CD4-positive, alpha-beta T cell treated with Interferon alpha-2 for 1 hour (primary cell): ENCODE results near the gene SDSL.

Source experiments
- DNase-seq, 2 donors: peaks; one replicate each; pipeline ENCODE4 v3.0.0-alpha.2; 2020 to 2022

Gene SDSL

DNA sequence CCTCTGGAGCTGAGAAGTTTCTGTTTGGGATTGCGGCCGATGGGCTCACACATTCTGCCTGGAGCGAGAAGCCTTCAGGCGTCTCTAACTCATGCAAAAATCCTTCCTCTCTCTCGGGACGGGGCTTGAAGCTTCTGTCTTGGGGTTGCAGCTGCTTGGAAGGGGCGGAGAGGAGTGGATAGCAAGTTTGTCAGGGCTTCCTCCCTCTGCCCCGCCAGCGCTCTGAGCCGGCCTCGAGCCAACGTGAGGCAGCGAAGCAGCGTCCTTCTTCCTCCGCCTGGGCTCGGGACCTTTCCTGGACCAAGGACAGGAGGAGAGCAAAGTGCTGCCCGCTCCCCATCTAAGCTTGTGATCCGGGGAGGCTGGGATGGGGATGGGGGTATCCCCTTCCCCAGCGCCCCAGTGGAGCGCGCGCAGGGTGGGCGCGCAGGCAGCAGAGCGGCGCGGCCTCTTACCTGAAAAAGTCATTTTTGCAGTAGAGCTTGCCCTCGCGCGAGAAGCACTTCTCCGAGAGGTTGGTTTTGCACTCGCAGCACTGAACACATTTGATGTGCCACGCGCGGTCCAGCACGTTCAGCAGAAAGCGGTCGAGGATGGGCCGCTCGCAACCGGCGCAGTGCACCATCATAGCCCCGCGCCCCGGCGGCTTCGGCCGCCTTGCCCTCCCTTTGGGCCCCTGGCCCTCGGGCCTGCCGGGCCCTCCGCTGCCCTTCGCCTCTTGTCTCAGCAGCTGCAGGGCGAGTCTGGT, 48.9 kb downstream of the SDSL start:
- DNase-seq: no peak

DNA sequence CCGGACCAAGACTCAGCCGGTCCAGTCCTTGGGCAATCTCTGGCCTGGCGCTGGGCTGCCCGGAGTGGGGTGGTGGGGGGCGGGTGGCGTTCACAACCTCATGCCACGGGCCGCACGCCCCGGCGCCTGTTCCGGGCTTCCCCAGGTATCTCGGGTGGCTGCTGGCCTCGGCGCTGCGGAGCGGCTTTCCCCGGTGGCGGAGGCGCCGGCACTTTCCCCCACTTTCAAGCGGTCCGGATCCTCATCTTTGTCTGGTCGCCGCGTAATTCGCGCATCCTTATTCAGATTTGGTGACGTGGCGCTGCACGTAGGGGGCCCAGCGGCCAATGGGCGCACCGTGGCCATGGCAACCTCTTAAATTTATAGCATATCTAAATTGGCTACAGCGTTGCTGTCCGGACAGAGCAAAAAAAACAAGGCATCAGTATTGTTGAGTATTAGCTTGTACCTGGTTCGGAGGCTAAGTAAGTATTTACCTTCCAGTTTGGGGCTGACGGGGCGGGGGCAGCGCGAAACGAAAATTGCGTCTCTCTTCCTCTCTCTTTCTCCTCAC, 49.5 kb downstream of the SDSL start, which contains the start of gene LHX5:
Gene LHX5 (minus strand): TSS at position 253 of the 553 bp plus-strand sequence. CDS start 373 bp downstream, outside the sequence.
- no peak for DNase-seq

DNA sequence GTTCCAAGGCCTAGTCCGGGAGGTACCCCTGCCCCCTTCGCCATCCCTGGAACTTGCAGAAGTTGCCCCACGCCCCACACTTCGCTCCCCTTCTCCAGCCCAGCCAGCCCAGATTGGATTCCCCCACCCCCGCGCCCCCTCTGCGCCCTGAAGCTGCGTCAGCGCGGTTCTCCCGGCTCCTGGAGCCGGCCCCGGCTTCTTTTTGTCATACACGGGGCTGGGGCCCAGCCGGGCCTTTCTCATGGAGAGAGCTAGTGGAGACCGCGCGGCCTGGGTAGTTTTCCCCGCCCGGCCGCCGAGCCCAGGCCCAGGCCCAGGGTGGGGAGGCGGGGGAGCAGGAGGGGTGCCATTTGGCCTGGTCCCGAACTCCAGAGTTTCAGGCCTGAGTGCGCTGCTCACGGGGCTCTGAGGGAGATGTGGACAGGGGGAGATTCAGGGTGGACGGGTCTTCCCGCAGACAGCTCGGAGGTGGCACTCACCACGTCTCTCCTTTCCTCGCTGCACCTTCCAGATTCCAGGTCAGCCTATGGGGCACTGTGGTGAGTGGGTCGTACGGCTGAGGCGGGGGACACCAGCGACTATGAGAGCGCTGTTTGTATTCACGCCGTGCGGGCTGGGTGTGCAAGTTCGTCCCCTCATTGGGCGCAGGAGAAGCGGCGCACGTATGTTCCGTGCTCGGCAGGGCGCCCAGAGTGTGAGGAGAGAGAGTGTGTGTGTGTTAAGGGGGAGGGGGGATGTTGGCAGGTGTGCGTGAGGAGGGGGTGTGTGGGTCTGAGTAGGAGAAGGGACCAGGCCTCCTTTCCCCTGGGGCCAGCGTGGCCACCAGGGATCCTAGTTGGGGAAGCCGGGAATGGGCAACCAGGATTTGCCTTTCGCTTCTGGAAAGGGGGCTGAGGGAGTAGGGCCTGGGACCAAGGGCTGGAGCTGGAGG, 50.3 kb downstream of the SDSL start:
- no peak for DNase-seq

DNA sequence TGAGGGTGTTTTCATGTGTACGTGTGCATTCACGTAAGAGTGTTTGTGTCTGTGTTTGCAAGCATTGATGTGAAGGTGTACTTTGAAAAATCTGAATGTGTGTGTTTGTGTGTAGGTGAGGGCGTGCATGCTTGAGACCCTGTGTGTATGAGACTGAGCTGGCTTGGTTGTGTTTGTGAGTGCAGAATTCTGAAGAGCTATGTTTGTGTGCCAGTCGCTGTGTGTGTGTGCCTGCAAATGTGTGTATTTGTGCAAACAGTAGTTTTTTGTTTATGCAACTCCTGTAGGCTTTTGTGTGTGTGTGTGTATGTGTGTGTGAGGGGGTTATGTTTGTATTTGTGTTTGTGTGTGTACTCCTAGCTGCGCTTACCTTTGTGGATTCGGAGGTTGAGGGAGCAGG, 51.2 kb downstream of the SDSL start:
- no peak for DNase-seq

DNA sequence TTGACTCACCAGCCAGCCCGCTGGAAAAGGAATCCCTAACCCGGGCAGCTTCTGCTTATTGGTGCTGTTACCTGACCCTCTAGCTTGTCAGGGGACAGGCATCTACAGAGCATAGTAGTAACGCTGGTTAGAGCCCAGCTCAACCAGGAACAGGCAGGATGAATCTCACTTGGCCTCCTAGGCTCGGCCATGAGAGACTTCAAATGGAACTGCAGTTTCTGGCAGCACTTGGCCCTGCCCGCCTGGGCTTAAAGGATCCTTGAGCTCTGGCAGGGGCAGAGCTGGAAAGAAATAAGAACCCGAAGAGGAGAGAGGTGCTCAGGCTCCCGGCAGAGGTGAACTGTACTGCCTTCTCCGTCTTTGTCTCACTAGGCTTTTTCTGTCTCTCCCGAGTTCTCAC, 51.8 kb downstream of the SDSL start:
- no peak for DNase-seq

DNA sequence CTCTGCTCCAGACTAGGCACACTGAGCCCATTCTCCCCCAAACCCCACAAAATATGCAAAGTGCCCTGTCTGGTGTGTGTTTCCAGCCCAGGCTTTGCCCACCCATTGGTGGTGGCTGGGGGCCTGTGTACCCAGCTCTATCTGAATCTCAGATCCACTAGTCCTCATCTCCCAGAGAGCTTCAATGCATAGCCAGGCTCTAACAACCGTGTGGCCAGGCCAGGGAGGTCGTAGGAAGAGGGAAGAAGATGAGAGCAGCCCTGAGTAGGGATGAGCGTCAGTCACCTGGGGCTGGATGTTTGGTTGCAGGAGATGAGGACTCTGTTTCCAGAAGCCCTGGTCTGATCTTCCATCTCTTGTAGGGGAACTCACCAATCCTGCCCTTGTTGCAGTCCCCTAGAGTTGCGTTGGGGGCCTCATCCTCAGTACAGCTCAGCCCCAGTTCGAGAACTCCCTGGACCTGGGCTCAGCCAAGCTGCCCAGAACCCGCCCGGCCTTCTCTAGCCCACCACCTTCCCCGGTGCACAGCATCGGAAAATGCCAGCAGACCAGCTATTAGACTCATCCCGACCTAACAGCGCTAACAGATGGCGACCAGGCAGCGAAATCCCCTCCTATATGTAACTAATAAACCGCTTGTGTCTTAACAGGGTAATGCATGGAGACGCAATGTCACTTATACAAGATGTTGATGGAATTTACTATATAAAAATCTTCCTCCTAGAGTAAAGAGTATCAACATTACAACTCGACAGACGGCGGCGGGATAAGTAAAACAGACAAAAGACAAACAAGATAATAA, 52.7 kb downstream of the SDSL start:
- DNase-seq: no peak

DNA sequence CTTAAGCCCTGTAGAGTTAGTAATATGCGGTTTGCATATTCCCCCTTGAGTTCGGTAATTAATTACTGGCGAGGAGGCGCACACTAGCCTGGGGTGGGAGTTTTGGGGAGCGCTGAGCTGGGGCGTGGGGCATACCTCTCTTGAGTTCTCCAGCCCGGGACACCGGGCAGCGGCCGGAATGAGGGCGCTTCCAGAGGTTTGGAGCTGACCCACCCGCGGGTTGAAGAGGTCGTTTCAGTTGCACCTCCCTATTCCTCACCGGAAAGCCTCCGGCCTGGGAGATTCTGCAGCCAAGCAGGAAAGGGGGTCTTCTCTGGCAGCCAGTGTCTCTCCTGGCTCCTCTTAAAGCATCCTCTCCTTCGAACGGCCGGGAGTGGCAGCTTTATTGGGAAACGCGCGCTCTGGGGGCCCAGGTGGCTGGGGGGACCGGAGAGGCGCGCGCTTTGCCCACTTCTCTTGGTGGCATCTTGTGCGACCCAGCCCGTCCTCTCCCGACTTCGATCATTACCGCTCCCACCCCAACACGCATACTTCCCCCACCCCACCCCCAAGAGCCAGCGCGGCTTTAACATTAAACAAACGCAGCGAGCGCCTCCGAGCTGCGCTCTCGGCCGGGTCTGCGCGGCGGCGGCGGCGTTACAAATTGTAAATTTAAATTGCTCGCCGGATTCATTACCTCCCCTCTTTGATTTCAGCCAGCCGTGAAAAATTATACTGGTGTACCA, 53.4 kb downstream of the SDSL start:
- DNase-seq: no peak

DNA sequence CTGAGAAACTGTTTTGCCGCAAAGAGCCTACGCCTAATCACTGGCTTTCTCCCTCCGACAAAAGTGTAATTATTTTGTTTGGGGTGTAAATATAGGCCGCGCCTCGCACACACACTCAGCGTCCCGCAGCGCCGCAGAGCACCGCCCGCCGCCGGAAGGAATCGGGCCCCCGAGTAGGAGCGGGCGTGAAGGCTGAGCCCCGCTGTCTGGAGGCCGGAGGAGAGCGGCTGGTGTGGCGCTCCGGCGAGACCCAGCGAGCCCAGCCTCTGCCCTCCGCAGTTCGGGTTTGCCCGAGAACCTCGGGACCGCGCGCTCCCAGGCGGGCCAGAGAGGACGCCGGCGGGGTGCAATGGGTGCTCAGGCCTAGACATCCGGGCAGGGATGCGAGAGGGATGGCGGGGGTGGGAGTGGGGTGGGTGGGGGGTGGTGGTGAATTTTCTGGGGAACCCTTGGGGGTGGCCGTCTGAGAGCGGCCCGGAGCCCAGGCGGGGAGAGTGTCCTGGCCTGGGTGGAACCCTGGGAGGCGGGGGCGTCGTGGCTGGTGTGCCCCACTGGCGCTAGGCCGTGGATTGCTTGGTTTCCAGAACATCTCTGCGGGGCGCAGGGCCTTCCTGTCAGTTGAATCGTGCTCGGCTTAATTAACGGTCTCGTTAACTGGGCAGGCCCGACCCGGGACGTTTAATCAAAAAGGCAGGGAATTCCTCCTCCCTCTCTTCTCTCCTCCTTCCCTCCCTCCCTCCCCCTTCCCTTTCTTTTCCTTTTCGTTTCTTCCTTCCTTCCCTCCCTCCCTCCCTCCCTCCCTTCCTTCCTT, 54.2 kb downstream of the SDSL start:
- DNase-seq: no peak

DNA sequence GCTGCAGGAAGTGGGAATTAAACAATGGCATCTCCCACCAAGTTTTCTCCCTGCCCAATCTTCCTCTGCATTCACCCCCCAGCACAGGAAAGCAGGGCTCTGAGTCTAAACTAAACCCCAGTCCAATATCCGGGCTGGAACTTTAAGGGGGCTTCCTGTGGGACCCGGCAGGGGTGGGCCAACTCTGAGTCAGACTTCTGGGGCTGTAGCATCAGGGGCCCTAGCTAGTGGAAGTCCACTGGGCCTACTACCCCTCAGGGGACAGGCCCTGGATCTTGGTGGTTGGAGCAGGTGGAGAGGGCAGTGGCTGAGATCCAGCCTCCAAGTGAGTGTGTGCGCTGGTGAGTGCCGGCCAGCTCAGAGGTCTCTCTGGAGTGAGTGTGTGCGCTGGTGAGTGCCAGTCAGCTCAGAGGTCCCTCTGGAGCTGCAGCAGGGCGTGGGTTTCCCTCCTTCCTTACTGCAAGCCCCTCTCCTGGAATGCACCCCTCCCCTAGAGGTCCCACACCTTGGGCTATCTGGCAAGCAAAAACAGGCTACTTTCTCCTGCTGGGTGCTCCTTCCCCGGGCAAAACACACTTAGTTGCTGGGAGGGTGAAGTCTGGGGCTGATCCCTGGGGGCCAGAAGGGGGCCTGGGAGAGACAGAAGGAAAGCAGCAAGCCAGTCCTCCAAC, 55.1 kb downstream of the SDSL start:
- DNase-seq: no peak

DNA sequence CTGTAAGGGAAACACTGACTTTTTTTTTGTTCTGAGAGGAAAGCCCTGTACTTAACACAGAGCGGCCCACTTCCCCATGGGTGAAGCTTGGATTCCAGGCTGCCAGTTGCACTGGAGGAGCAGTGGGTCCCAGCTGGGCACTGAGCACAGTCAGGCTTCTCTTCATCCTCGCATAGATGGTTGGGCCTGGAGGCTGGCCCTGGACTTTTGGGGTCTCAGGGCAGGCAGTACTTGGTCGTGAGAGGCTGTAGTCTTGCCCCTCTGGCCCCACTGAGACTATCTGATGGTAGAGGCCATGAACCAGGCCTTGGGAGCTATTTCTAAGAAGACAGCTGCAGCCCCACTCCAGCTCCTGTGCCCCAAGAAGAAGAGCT, 55.6 kb downstream of the SDSL start:
- no peak for DNase-seq

DNA sequence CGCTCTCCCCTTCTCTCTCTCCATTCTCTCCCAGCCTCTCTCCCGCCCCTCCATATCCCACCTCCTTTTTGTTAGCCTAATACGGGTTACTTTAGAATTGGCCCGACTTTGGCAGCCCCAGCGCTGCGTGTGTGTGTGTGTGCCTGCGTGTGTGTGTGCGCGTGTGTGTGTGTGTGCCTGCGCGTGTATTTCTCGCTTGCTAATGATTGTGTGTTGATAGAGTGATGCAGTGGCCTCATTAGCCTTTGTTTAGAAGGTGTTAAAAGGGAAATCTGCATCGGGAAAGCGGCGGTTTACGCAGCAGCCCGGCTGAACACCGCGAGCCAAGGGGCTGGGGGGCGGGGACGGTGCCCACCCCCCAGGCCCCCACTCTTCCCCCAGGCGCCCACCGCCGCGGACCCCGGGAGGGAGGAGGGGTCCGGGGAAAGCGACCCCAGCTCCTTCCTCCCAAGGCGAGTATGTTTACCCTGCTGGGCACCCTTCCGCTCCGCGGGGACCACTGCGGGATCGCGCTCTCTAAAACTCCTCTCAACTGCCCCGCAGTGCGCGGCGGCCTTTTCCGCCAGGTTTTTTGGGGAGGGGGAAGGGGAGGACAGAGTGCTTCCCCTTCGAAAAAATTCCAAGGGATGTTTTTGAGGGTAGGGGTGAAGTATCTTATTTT, 56.3 kb downstream of the SDSL start:
- no peak for DNase-seq

DNA sequence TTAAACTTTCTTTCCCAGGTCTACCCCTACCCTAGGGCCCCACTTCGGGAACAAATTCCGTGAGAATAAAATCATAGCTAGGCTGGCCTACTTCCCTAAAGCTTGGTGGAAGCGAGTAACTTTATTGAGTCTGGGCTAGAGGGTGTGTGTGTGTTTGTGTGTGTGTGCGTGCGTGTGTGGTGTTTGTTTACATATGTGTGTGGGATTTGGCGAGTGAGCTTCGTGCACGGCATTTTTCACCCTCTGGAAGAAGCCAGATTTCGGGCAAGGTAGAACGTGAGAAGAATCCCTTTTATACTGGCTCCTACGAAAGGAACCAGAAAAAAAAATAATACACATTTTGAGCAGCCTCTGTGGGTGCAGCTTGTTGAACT, 57.0 kb downstream of the SDSL start:
- no peak for DNase-seq

DNA sequence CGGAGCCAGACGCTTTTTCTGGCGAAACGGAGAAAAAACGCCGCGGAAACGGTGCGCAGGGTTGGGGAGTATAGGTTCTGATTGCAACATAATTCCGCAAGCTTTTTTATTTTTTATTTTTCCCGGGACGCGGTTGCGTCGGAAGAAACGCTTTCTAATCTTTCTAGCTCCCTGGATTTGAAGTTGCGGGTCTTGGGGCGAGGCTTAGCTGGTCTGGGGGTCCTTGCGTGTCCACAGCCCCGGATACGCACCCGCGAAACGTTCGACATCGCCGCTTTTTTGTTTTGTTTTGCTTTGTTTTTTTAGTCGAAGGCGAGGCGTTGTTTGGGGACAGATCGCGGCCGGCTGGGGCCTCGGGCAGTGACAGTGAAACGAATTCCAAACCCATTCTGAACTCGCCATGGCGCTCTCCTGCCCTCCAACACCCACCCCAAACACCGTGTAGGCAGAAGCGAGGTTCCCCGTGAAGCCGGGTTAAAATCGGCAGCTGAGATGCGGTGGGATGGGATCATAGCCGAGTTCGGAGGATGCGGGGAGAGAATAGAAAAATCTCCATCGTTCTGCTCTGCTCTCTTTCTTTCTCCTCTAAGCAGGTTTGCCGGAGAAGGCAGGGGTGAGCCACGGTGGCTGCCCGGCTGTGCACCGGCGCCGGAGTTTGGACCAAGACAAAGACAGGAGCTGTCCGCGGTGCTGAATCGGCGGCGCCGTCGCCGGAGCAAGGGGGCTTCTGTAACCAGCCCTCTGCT, 57.6 kb downstream of the SDSL start:
- peak in 1 of 2 donors; percentile 9 for DNase-seq

DNA sequence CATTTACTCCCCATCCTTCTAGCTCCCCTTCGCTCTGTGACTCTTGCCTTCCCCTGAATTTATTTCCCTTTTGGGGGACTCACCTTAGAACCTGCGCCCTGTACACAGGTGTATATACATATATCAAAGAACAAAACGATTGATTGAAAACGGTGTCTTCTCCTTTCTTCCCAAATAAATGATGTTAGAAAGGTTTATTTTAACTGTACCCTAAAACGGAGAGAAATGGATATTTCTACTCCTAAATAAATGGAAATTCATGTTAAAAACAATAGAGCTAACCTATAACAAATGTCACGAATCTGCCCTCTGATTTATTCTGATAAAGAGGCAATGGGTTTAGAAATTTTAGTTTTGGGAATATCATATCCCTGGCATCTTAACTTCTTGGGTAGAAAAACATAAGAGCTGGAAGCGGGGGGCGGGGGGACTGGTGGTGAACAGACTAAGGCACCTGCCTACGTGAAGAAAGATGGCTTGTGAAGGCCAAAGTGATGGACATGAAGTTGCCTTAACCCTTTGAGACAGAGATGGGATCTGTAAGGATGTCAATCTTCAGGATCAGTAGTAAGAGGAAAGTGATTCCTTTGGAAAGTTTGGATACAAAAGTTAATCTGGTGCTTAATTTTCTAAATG, 58.3 kb downstream of the SDSL start:
- no peak for DNase-seq

DNA sequence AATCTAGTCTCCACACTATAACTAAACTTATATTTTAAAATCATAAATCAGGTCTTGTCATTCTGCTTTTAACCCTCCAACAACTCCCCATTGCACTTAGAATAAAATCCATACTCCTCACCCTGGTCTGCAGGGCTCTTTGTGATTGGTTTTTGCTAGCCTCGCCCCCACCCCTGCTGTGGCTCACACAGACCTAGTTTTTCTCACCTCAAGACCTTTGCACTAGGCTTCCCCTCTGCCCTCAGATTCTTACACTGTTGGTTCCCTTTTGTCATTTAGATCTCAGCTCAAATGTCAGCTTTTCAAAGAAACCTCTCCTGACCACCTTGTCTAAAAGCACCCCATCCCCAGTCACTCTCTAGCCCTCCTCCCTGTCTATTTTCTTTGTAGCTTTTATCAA, 60.2 kb downstream of the SDSL start:
- no peak for DNase-seq

DNA sequence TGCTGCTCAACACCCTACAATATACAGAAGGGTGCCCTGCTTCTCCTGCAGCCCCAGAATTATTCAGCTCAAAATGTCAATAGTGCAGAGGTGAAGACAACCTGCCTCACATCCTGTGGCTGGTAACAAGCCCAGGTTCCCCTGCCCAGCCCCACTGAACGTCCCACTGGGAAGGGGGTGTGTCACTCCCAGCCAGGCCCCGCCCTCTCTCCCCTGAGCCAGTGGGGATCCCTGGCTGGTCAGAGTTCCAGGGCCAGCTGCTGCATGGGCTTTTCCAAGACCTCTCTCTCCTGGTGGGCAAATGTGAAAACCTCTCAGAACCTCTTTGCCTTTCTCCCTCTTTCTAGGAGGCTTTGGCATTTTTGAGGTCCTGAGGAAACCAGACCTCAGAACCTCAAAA, 63.1 kb downstream of the SDSL start:
- DNase-seq: no peak

DNA sequence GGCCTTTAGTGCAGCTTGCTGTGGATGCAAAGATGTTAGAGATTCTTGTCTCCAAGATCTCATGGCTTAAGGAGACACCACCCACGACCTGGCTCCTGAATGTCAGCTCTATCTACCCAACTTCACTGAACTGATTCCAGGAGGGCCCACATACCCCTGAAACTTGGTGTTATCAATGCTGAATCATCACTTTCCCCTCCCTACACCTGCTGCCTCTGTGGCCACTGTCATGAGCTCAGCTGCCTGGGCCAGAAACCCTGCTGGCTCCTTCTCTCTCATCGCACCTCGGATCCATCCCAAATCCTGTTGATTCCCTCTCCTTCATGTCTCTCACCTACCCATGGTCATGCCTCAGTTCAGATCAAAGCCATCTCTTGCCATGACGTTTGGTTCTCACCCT, 64.5 kb downstream of the SDSL start:
- no peak for DNase-seq
